Adrenal gland (tissue), 5 donors: Measurements from ENCODE around the gene ATP6V0B.

Source experiments
- CTCF ChIP-seq, 6 experiments: fragments of 450-650 bp in 4 of 6; fragments of 200-600 bp in 2 of 6; sonication (generic) in 1 of 6; IDR thresholded peaks; 1 replicate in 5 of 6; 2 replicates in 1 of 6; pipeline versions ENCODE4 v1.5.1 to v1.8.0; 2016 to 2021; ENCODE audit warnings: antibody characterized with exemption in 6 of 6, mild to moderate bottlenecking in 2 of 6, moderate library complexity in 1 of 6
- POLR2A ChIP-seq, 2 donors: fragments of 450-650 bp; IDR thresholded peaks; one replicate each; pipeline ENCODE4 v1.6.1; 2017; ENCODE audit warnings: antibody characterized with exemption in 2 of 2, mild to moderate bottlenecking in 2 of 2, moderate library complexity in 1 of 2
- donor health status: DM: no; HTN: no; CAD: no.

GRCh38 chr1:44010935-44011471 is 36.2 kb downstream of the ATP6V0B start:
- TF ChIP-seq CTCF (IDR thresholded peaks at IDR 0.05) (no peak), POLR2A (IDR thresholded peaks at IDR 0.05) (no peak)
